Measurements from ENCODE around the gene MARCHF10. TPM values are rescaled to one million over a fixed set of nuclear protein-coding genes. Genes with fewer than 3 reads are reported as not detected.
"Not testable (repeated sequence)": the region's sequence is repeated elsewhere in the genome, so short reads cannot be mapped to it uniquely, and the experiment has no call there.

Gene MARCHF10
- total RNA-seq, 2 experiments from 2014 or later, result not detected

DNA sequence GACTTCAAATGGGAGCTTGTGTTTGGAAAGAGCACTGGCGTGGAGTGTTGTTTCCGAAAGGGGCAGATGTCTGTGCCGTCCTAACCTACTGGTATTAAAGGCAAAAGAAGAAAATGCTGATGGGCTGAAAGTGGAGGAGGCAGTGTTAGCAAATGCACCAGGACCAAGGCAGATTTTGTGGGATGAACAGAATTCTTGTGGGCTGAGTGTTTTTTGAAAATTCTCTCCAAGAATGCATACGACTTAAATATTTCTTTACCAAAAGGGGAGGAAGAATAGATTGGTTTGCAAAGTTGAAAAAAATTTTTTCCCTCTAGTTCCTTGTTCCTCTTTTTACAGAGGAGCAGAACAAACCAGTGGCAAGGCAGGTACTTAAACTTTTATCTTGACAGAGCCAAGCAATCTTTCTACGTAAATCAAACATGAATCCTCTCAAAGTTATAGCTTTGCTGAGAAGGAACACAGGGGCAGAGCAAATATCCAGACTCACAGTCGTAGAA, 16.8 kb downstream of the MARCHF10 start:
- POLR2A ChIA-PET, result no interaction called here
- CTCF ChIA-PET, result no interaction called here

GRCh38 chr17:62790564-62790986, 17.5 kb downstream of the MARCHF10 start:
- CTCF ChIA-PET, result no interaction called here
- POLR2A ChIA-PET, result no interaction called here

DNA sequence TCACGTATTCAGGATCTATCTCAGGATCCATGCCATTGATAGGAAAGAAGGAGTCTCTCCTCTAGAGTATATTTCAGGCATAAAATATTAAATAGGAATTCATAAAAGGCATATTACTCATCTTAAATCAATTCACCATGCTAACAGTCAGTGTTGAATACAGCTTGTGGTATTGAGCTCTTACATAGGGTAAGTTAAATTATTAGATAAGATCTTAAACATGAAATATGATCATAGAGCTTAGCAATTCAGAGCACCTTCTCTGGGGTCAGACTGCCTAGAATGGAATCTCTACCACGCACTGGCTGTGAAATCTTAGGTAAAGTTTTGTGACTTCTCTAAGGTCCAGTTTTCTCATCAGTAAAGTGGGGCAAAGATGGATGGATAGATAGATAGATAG, 20.7 kb downstream of the MARCHF10 start:
- POLR2A ChIA-PET, result no interaction called here

GRCh38 chr17:62786646-62787045, 21.5 kb downstream of the MARCHF10 start:
- ChIA-PET CTCF (no interaction called here), POLR2A (no interaction called here)

More for the DNA sequence above, 20.7 kb downstream of the MARCHF10 start:
- CTCF ChIA-PET, result no interaction called here

GRCh38 chr17:62785983-62786382, 22.1 kb downstream of the MARCHF10 start:
- POLR2A ChIA-PET, result not testable (repeated sequence)
- CTCF ChIA-PET, result interaction anchor here (0.5 kb wide), 1 partner anchor 35 kb away, joined by 3 read pairs; no protein-coding TSS in a partner anchor

DNA sequence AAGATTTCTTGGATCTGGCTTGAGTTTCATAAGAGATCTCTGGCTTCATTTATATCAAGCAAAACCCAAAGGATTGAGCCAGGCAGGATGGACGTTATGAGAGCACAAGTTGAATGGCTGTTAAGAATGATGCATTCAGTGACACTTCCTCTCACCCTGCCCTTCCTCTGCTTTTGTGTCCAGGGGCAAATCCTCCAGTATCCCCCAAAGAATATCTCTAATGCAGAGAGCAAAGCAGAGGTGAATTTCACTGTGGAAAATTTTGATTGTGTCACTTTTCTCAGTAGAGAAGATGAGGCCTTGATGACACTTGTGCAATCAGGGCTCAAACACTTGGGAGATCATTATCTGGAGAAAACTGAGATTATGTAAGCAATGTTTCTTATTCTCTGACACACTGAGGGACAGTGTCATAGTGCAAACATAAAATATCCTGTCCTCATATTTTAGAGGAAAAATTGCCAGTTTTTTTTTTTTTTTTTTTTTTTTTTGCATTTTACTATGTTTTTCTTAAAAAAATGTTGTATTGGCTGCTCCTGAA, 25.3 kb downstream of the MARCHF10 start:
- ChIA-PET POLR2A (no interaction called here), CTCF (interaction anchor here (0.7 kb wide), 1 partner anchor 95 kb away, joined by 3 read pairs; no protein-coding TSS in a partner anchor)

DNA sequence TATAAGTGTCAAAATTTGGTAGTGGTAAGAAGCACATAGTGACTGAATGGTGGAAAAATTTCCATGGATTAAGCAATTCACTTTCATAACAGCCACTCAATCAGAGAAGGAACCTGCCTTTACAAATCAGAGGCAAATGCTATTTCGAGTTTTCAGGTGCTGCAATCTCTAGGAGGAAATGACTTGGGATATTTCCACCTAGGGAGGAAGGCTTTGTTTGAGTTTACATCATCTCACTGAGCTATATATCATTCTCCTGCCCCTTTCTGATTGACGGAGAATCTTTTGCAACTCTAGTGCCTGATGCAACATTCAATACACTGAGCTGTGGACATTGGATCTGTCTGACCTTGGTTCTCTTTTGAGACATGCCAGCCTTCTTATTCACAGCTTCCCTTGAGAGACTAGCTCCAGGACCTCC, 26.3 kb downstream of the MARCHF10 start:
- ChIA-PET CTCF (interaction anchor here (0.7 kb wide), 1 partner anchor 628 kb away, joined by 3 read pairs; no protein-coding TSS in a partner anchor), POLR2A (no interaction called here)

DNA sequence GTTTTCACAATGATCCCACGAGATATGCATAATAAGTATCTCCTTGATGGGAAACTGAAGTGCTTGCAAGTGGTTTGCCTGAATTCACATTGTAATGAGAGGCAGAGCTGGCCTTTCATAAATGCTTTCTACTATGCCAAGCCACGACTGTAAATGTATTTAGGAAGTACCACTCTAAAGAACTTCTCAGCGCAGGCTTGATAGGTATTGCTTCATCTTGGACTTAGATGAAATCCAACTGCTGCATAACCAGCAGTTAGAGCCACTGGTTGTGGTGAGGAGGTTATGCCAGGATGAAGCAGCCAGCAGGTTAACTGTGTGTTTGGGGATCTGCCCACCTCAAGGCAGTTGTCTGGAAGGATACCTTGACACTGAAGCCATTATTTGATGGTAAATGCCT, 26.8 kb downstream of the MARCHF10 start:
- ChIA-PET CTCF (interaction anchor here (0.6 kb wide), 1 partner anchor 31 kb away, joined by 4 read pairs; no protein-coding TSS in a partner anchor), POLR2A (no interaction called here)

DNA sequence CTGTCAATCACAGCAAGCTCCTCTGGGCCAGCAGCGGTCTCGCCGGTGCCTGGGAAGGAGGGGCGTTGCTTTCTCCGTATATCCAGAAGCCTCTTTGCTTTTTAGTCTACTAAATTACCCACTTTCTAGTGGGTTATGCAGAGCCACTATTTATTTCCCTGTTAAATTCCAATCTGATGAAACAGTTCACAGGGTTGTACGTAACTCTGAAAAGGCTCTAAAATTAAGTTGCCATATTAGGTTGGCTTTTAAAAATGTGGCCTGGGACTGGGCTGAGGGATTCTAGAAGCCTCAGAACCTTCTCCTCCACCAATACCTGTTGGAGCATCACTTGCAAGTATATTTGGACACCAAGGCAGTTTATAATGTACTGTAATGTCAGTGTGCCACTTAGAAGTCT, 27.2 kb downstream of the MARCHF10 start:
- CTCF ChIA-PET, result interaction anchor here (0.6 kb wide), 1 partner anchor 32 kb away, joined by 4 read pairs; no protein-coding TSS in a partner anchor
- POLR2A ChIA-PET, result no interaction called here

- POLR2A ChIA-PET, result no interaction called here
- CTCF ChIA-PET, result no interaction called here
Measured at GRCh38 chr17:62780269-62780668, 27.8 kb downstream of the MARCHF10 start.

GRCh38 chr17:62778990-62779681, 29.0 kb downstream of the MARCHF10 start:
- POLR2A ChIA-PET, result no interaction called here

DNA sequence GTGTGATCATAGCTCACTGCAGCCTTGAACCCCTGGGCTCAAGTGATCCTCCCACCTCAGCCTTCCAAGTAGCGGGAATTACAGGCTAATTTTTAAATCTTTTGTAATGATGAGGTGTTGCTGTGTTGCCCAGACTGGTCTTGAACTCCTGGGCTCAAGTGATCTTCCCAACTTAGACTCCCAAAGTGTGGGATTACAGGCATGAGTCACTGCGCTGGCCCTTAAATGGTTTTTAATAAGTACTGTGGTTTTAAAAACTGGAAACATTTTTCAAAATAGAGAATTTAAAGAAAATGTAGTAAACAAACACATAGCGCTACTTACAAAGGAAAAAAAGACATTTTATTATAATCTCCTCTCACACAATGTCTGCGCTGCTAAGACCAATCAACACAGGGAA, 32.2 kb downstream of the MARCHF10 start:
- ChIA-PET CTCF (no interaction called here), POLR2A (no interaction called here)

More at GRCh38 chr17:62778990-62779681, 29.0 kb downstream of the MARCHF10 start:
- CTCF ChIA-PET, result no interaction called here

DNA sequence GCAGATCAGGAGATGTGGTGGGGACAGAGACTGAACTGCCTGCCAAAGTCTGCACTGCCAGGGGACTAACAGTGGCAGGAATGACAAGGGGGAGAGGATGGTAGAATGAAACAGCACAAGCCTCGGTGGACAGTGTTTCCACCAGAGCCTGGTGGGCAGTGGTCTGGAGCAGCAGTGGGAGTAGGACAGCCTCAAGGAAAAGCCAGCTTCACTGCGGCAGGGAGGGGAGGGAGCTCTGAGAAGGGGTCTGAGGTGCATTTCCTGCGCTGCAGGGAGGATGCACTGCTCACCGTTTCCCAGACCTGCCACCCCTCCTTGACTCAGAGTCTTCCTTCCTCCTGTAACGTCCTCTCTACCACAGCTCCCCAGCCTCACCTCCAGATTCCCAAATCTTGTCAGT, 33.8 kb downstream of the MARCHF10 start:
- POLR2A ChIA-PET, result no interaction called here
- CTCF ChIA-PET, result no interaction called here

- CTCF ChIA-PET, result no interaction called here
- POLR2A ChIA-PET, result no interaction called here
Measured at GRCh38 chr17:62767997-62768396, 40.1 kb downstream of the MARCHF10 start.

DNA sequence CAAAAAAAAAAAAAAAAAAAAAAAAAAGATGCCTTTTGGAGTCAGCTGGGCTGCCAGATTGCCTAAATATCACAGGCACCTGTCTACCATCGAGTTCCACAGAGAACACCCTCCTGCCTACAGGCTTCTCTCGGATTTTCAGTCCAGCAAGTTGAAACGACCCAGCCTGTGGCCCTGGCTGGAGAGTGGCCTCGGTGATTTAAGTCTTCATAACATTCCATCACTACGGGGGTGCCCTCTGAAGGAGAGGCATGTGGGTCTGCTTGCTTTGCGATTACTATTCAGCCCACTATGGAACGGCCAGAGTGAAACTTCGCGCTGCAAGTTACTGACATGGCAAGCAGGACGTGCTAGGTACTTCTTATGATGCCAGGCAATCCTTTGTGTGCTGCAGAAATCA, 42.8 kb downstream of the MARCHF10 start:
- ChIA-PET POLR2A (no interaction called here), CTCF (no interaction called here)

- ChIA-PET POLR2A (no interaction called here), CTCF (no interaction called here)
Measured at GRCh38 chr17:62763891-62764600, 44.1 kb downstream of the MARCHF10 start.

DNA sequence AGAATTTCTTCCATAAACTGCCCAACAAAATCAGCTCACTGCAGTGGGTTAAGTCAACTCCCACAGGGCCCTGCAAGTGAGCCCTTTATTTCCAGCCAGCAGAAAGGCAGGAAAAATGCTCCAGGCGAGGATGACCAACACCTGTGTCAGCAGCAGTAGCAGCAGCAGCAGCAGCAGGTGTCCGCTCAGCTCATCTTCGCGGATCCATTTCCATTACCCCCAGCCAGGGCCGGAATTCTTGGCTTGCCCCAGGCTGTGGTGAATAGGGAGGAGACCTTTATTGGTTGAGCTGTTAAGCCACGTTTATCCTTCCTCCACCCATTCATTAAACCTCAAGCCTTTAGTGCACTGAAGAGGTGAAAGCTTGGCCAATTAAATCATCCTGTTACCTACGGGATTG, 46.2 kb downstream of the MARCHF10 start:
- POLR2A ChIA-PET, result interaction anchor here (0.5 kb wide), 1 partner anchor 22 kb away, joined by 5 read pairs; no protein-coding TSS in a partner anchor
- CTCF ChIA-PET, result no interaction called here

DNA sequence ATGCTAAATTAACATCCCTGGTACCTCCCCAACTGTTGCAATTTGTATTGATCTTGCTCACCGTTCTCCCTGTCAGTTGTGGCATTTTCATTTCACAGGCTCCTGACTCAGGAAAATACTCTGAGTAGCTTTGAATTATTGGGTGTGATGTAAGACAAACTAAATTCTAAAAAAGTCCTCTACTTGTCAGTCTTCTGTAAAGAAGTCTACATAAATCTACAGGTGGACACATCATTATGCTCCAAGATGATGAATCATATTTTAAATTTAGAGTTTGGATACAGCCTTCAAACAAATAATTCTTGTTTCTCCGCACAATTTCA, 47.2 kb downstream of the MARCHF10 start:
- ChIA-PET CTCF (no interaction called here), POLR2A (no interaction called here)

- POLR2A ChIA-PET, result no interaction called here
- CTCF ChIA-PET, result no interaction called here
Measured at GRCh38 chr17:62760059-62760944, 47.8 kb downstream of the MARCHF10 start.

- POLR2A ChIA-PET, result no interaction called here
- CTCF ChIA-PET, result no interaction called here
Measured at GRCh38 chr17:62757500-62757951, 50.6 kb downstream of the MARCHF10 start.

All from activated CD8-positive, alpha-beta memory T cell treated with anti-CD3 and anti-CD28 coated beads for 36 hours (primary cell).